ENCODE measurements around the gene PDE4A.

PDE4A gene

GRCh38 chr19:10471909-10472308 is 51.6 kb downstream of the PDE4A start:
- Histone ChIP-seq H3K4me3 (replicated peaks; ENCODE audit: low read depth, low read length) (no peak overlapping the region), H3K27me3 (replicated peaks; ENCODE audit: control insufficient read depth, insufficient read depth, low read length) (no peaks in the 10 kb centered on the region), H3K36me3 (ENCODE audit: control insufficient read depth, insufficient read depth, low read length) (peaks cover 2% of the 10 kb centered on the region; the same call in 1 of the 2 replicates)
- peak; percentile 49 for TF ChIP-seq CTCF (IDR thresholded peaks at IDR 0.05; ENCODE audit: insufficient read depth, low read length, poor library complexity, severe bottlenecking)
- DNase-seq (ENCODE audit: extremely low read depth, insufficient read length) = no peak

- no peak for TF ChIP-seq CTCF (IDR thresholded peaks at IDR 0.05; ENCODE audit: insufficient read depth, low read length, poor library complexity, severe bottlenecking)
- Histone ChIP-seq H3K27me3 (replicated peaks; ENCODE audit: control insufficient read depth, insufficient read depth, low read length) (no peaks in the 10 kb centered on the region), H3K4me3 (replicated peaks; ENCODE audit: low read depth, low read length) (no peak overlapping the region), H3K36me3 (ENCODE audit: control insufficient read depth, insufficient read depth, low read length) (no peaks in the 10 kb centered on the region)
- DNase-seq (ENCODE audit: extremely low read depth, insufficient read length) = no peak
Measured at GRCh38 chr19:10473192-10473591, 52.9 kb downstream of the PDE4A start.

GRCh38 chr19:10474962-10475451 is 54.7 kb downstream of the PDE4A start:
- Histone ChIP-seq H3K36me3 (ENCODE audit: control insufficient read depth, insufficient read depth, low read length) (no peaks in the 10 kb centered on the region), H3K27me3 (replicated peaks; ENCODE audit: control insufficient read depth, insufficient read depth, low read length) (no peaks in the 10 kb centered on the region), H3K4me3 (replicated peaks; ENCODE audit: low read depth, low read length) (no peak overlapping the region)
- TF ChIP-seq CTCF (IDR thresholded peaks at IDR 0.05; ENCODE audit: insufficient read depth, low read length, poor library complexity, severe bottlenecking) = no peak
- DNase-seq (ENCODE audit: extremely low read depth, insufficient read length) = no peak

- no peak for TF ChIP-seq CTCF (IDR thresholded peaks at IDR 0.05; ENCODE audit: insufficient read depth, low read length, poor library complexity, severe bottlenecking)
- Histone ChIP-seq H3K27me3 (replicated peaks; ENCODE audit: control insufficient read depth, insufficient read depth, low read length) (no peaks in the 10 kb centered on the region), H3K36me3 (ENCODE audit: control insufficient read depth, insufficient read depth, low read length) (no peaks in the 10 kb centered on the region), H3K4me3 (replicated peaks; ENCODE audit: low read depth, low read length) (no peak overlapping the region)
- no peak for DNase-seq (ENCODE audit: extremely low read depth, insufficient read length)
Measured at GRCh38 chr19:10478476-10478875, 58.1 kb downstream of the PDE4A start.

GRCh38 chr19:10478903-10479384 is 58.6 kb downstream of the PDE4A start:
- Histone ChIP-seq H3K27me3 (replicated peaks; ENCODE audit: control insufficient read depth, insufficient read depth, low read length) (no peaks in the 10 kb centered on the region), H3K4me3 (replicated peaks; ENCODE audit: low read depth, low read length) (no peak overlapping the region), H3K36me3 (ENCODE audit: control insufficient read depth, insufficient read depth, low read length) (no peaks in the 10 kb centered on the region)
- DNase-seq (ENCODE audit: extremely low read depth, insufficient read length) = peak; percentile 50
- TF ChIP-seq CTCF (IDR thresholded peaks at IDR 0.05; ENCODE audit: insufficient read depth, low read length, poor library complexity, severe bottlenecking) = peak; percentile 36

GRCh38 chr19:10486551-10486950 is 66.2 kb downstream of the PDE4A start:
- Histone ChIP-seq H3K27me3 (replicated peaks; ENCODE audit: control insufficient read depth, insufficient read depth, low read length) (no peaks in the 10 kb centered on the region), H3K36me3 (ENCODE audit: control insufficient read depth, insufficient read depth, low read length) (peaks cover 17% of the 10 kb centered on the region), H3K4me3 (replicated peaks; ENCODE audit: low read depth, low read length) (no peak overlapping the region)
- no peak for DNase-seq (ENCODE audit: extremely low read depth, insufficient read length)
- no peak for TF ChIP-seq CTCF (IDR thresholded peaks at IDR 0.05; ENCODE audit: insufficient read depth, low read length, poor library complexity, severe bottlenecking)
